ENCODE measurements around the gene ABCC4.

The ABCC4 gene

DNA sequence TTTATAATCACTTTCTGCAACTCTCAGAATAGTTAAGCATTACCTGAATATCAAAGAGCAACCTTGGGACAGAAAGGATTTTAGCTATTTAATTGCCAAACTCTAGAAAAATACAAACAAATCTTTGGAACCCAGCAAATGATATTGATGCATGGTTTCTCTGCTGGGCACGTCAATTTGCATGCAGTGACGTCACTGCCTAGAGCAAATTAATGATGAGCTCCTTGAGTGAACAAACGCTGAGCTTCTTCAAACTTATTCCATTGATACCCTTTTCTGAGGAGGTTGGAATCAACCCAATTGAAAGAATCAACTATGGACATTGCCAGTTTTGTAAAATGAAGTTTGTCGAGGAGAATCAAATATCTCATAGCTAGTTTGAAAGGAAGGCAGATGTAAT lies 329.0 kb downstream of the ABCC4 start:
- no peak for DNase-seq

Data from activated CD8-positive, alpha-beta memory T cell treated with anti-CD3 and anti-CD28 coated beads, Interleukin-2, amount 50 U/mL, for 4 hours (primary cell).